GM12878 (cell line): ENCODE results near the gene SLTM. TPM values are rescaled to one million over a fixed set of nuclear protein-coding genes. Genes with fewer than 3 reads are reported as not detected.

ENCODE experiments used
- ATAC-seq: fragments of 200-7000 bp; cut with Tn5 transposase; 3 replicates; pipeline ENCODE4 v1.9.1; 2020; ENCODE audit warnings: mild to moderate bottlenecking, moderate library complexity
- BruUV-seq: library from RNA; stranded (reverse); fragments of 400-500 nt; replicated peaks from 2 replicates; lab custom pipeline; 2021; lab: Mats Ljungman, UMichigan
- CTCF ChIA-PET: fragments of 300-600 bp; sonication (Branson Sonifier 250); formaldehyde crosslinking; extraction: SDS; loops from one replicate; lab custom pipeline; 2021; ENCODE audit warnings: inconsistent platforms; lab: Yijun Ruan, JAX
- POLR2A ChIA-PET: fragments of 350-600 bp; formaldehyde crosslinking; extraction: SDS; loops from one replicate; lab custom pipeline; 2021; ENCODE audit warnings: inconsistent platforms; lab: Charles Lee
- RAD21 ChIA-PET: fragments of 300-600 bp; sonication (Branson Sonifier 250); formaldehyde crosslinking; loops from one replicate; lab custom pipeline; 2023; ENCODE audit warnings: antibody characterized with exemption; ENCODE audit not compliant: unreplicated experiment; lab: Charles Lee
- SMC1A ChIA-PET: fragments of 300-600 bp; sonication (Branson Sonifier 250); formaldehyde crosslinking; loops from one replicate; lab custom pipeline; 2023; ENCODE audit not compliant: unreplicated experiment, uncharacterized antibody; lab: Charles Lee
- DNase-seq: peaks from one replicate; pipeline ENCODE4 v3.0.0-alpha.2; 2011; ENCODE audit warnings: low read depth, low spot score
- FAIRE-seq: peaks from 3 replicates; lab custom pipeline; 2011; peaks lifted over from hg19 to GRCh38; lab: Jason Lieb, UNC
- H2AFZ ChIP-seq: 2 replicates; pipeline ENCODE4 v1.6.0; 2011; ENCODE audit warnings: low read depth, low read length, control low read depth; ENCODE audit not compliant: control insufficient read depth
- H3K27ac ChIP-seq: 2 replicates; pipeline ENCODE4 v1.5.1; 2011; ENCODE audit warnings: control low read depth; ENCODE audit not compliant: control insufficient read depth, insufficient read depth
- H3K27me3 ChIP-seq, 2 experiments: replicated peaks in 1 of 2; 2 replicates each; pipeline versions ENCODE4 v1.6.0 to v1.6.1; 2011; ENCODE audit warnings: low read length in 1 of 2; ENCODE audit not compliant: control insufficient read depth in 2 of 2, insufficient read depth in 2 of 2
- H3K36me3 ChIP-seq, 2 experiments: 2 replicates each; pipeline ENCODE4 v1.5.1; 2011; ENCODE audit warnings: low read length in 1 of 2; ENCODE audit not compliant: control insufficient read depth in 2 of 2, insufficient read depth in 2 of 2
- H3K4me1 ChIP-seq: 2 replicates; pipeline ENCODE4 v1.6.1; 2011; ENCODE audit warnings: mild to moderate bottlenecking, low read length, moderate library complexity, mixed read lengths; ENCODE audit not compliant: control insufficient read depth, insufficient read depth
- H3K4me2 ChIP-seq: 2 replicates; pipeline ENCODE4 v1.6.0; 2011; ENCODE audit warnings: control low read depth; ENCODE audit not compliant: control insufficient read depth, insufficient read depth
- H3K4me3 ChIP-seq: fragments of 200-600 bp; sonication (generic); 2 replicates; pipeline ENCODE4 v1.5.1; 2016
- H3K79me2 ChIP-seq: 2 replicates; pipeline ENCODE4 v1.6.0; 2011; ENCODE audit warnings: low read length; ENCODE audit not compliant: control insufficient read depth, insufficient read depth
- H3K9ac ChIP-seq: 2 replicates; pipeline ENCODE4 v1.8.0; 2011; ENCODE audit warnings: low read length, control low read depth, mixed read lengths; ENCODE audit not compliant: control insufficient read depth, insufficient read depth
- H3K9me3 ChIP-seq: replicated peaks from 3 replicates; pipeline ENCODE4 v1.5.1; 2011; ENCODE audit warnings: mild to moderate bottlenecking, low read length; ENCODE audit not compliant: control insufficient read depth, insufficient read depth
- H4K20me1 ChIP-seq: 2 replicates; pipeline ENCODE4 v1.6.0; 2011; ENCODE audit not compliant: control insufficient read depth, insufficient read depth
- CEBPB ChIP-seq, 2 experiments: fragments of 150-350 bp in 1 of 2; IDR thresholded peaks; 2 replicates each; pipeline ENCODE4 v1.6.1; 2012 to 2014; ENCODE audit warnings: low read depth in 2 of 2, low read length in 2 of 2, borderline replicate concordance in 1 of 2, inconsistent platforms in 1 of 2
- DPF2 ChIP-seq: fragments of 450-650 bp; IDR thresholded peaks from 2 replicates; pipeline ENCODE4 v1.6.1; 2017; ENCODE audit warnings: mild to moderate bottlenecking
- EZH2 ChIP-seq: IDR thresholded peaks from 2 replicates; pipeline ENCODE4 v1.6.1; 2012; ENCODE audit warnings: low read depth, mild to moderate bottlenecking, control low read depth, inconsistent platforms, low read length, borderline replicate concordance; ENCODE audit not compliant: control insufficient read depth
- HCFC1 ChIP-seq: fragments of 150-350 bp; IDR thresholded peaks from 2 replicates; pipeline ENCODE4 v1.6.1; 2014; ENCODE audit warnings: low read length
- KAT2A ChIP-seq: conservative IDR thresholded peaks from 2 replicates; pipeline ENCODE4 v1.6.1; 2011; ENCODE audit warnings: low read depth, low read length; ENCODE audit not compliant: control insufficient read depth
- PAX8 ChIP-seq: fragments of 450-650 bp; IDR thresholded peaks from 2 replicates; pipeline ENCODE4 v1.6.1; 2017; ENCODE audit warnings: mild to moderate bottlenecking, moderate library complexity
- POLR2AphosphoS2 ChIP-seq: IDR thresholded peaks from 2 replicates; pipeline ENCODE4 v1.6.1; 2011; ENCODE audit warnings: low read depth, mild to moderate bottlenecking, low read length, improper control_type of control experiment, moderate library complexity
- SMARCA5 ChIP-seq: fragments of 450-650 bp; IDR thresholded peaks from 2 replicates; pipeline ENCODE4 v1.6.1; 2017; ENCODE audit warnings: mild to moderate bottlenecking
- ZNF24 ChIP-seq: fragments of 450-650 bp; IDR thresholded peaks from 2 replicates; pipeline ENCODE4 v1.6.1; 2017; ENCODE audit warnings: antibody characterized with exemption, mild to moderate bottlenecking
- WGBS: methylation state at CpG from one replicate; pipeline ENCODE4 v1.1.6; 2016; ENCODE audit warnings: low lambda C conversion rate; ENCODE audit not compliant: insufficient replicate concordance, insufficient coverage; ENCODE audit errors: missing lambda C conversion rate; 5-methylcytosine and 5-hydroxymethylcytosine counted together
- in situ Hi-C: fragments of 300-500 bp; cut with MboI; formaldehyde crosslinking; loops from 9 replicates; pipeline ENCODE4 v1.14.3; 2018; ENCODE audit warnings: mixed read lengths
- intact Hi-C: fragments of 100-400 bp; cut with micrococcal nuclease; formaldehyde crosslinking; loops from one replicate; pipeline ENCODE4 v1.14.2; 2022; ENCODE audit not compliant: unreplicated experiment
- polyA plus RNA-seq, 11 experiments: library from polyadenylated mRNA; depleted of rRNA in 4 of 11; unstranded in 6 of 11; stranded (reverse) in 5 of 11; fragments of >200 nt; fragmentation: Nextera tagmentation in 4 of 11; fragmentation: Illumina TruSeq in 1 of 11; extraction: Ambion mirVana in 4 of 11; extraction: Trizol in 1 of 11; gene quantifications; 1 replicate in 1 of 11; 2 replicates in 10 of 11; pipeline versions ENCODE4 v1.2.1 to v1.2.3, GENCODE V29; 2011 to 2016; ENCODE audit warnings: inconsistent platforms in 2 of 11, missing spikeins in 2 of 11, low read depth in 1 of 11
- total RNA-seq, 4 experiments: library from RNA; depleted of rRNA in 3 of 4; stranded (reverse); fragments of >200 nt in 3 of 4; fragmentation: Illumina TruSeq in 1 of 4; extraction: Trizol in 1 of 4; gene quantifications; 2 replicates each; pipeline versions ENCODE4 v1.2.1 to v1.2.3, GENCODE V29; 2013 to 2021
- TF ChIP-seq, protein P1 (sequence below), 3 experiments: IDR thresholded peaks in 2 of 3; conservative IDR thresholded peaks in 1 of 3; 2 replicates each; pipeline ENCODE4 v1.5.1; 2011; ENCODE audit warnings: low read depth in 3 of 3, low read length in 3 of 3, mild to moderate bottlenecking in 3 of 3, control low read depth in 2 of 3, moderate library complexity in 2 of 3, inconsistent platforms in 1 of 3, mixed read lengths in 1 of 3; ENCODE audit not compliant: control insufficient read depth in 2 of 3, insufficient read depth in 1 of 3; ENCODE audit errors: extremely low read depth in 1 of 3
- TF ChIP-seq, protein P2 (sequence below): IDR thresholded peaks from 2 replicates; pipeline ENCODE4 v1.6.1; 2011; ENCODE audit warnings: borderline replicate concordance, low read depth, mild to moderate bottlenecking, moderate library complexity, low read length; ENCODE audit not compliant: insufficient read depth, poor library complexity, severe bottlenecking
- TF ChIP-seq, protein P3 (sequence below): fragments of 450-650 bp; IDR thresholded peaks from 2 replicates; pipeline ENCODE4 v1.6.1; 2018; ENCODE audit warnings: mild to moderate bottlenecking, low read depth, moderate library complexity; ENCODE audit not compliant: partially characterized antibody

Gene SLTM
- total and polyA plus RNA-seq, 10 of the 15 experiments (the other 5 are each of a cell fraction or from before 2014, with no cell fraction given) = 50.5 to 152 (median 90.9) TPM

DNA sequence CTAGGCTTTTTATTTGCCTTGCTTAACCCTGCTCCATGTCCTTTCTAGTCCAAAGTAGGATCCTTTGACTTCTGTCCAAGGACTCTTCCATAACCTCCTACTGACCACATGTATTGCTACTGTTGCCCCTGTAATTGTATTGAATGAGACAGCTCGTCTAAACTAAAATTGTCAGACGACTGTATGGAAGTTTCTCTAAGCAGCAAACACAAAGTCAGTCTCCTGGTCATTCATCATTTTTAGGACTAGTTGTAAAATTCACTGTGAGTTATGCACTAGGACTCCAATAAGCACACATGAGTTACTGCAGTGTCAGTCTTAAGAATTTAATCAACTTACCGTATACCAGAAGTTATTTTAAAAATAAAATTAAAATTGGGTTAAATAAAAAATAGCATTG is 32.8 kb downstream of the SLTM start:
- POLR2A ChIA-PET = no interaction called here
- CTCF ChIA-PET = no interaction called here
- H3K9ac ChIP-seq = no peak overlapping the region
- H3K36me3 ChIP-seq = peaks cover 5 to 15% of the 10 kb centered on the region in 2 experiments
- 96% methylated on average over 3 of the region's 3 CpGs for WGBS
- no peaks in the 10 kb centered on the region for H4K20me1 ChIP-seq
- H3K9me3 ChIP-seq = no peaks in the 10 kb centered on the region
- no peak overlapping the region for H3K4me3 ChIP-seq
- intact Hi-C loops = no loop called here
- FAIRE-seq (no peak), ATAC-seq (no peak), DNase-seq (no peak)
- no TSS peak for BruUV-seq
- no peaks in the 10 kb centered on the region for H3K79me2 ChIP-seq
- no peak overlapping the region for H2AFZ ChIP-seq
- H3K4me2 ChIP-seq = no peak overlapping the region
- SMC1A ChIA-PET = interaction anchor here (1.1 to 1.3 kb wide), 3 partner anchors 24 to 272 kb away, joined by 3 to 4 read pairs (median 3); no protein-coding TSS in a partner anchor
- RAD21 ChIA-PET = no interaction called here
- no peak overlapping the region for H3K27ac ChIP-seq
- peaks cover 3% of the 10 kb centered on the region; the same call in 1 of the 2 replicates for H3K4me1 ChIP-seq
- no peaks in the 10 kb centered on the region for H3K27me3 ChIP-seq
- in situ Hi-C loops = no loop called here
- no peak for TF ChIP-seq ZNF24
- no peak for TF ChIP-seq POLR2AphosphoS2
- TF ChIP-seq CEBPB (IDR thresholded peaks at IDR 0.05; ENCODE audit: borderline replicate concordance in 1 of 2, low read depth in 2 of 2, low read length in 2 of 2) = no peak
- TF ChIP-seq DPF2 = no peak
- TF ChIP-seq EZH2 = no peak
- no peak for TF ChIP-seq HCFC1
- TF ChIP-seq SMARCA5 = no peak
- TF ChIP-seq, protein P1, sequence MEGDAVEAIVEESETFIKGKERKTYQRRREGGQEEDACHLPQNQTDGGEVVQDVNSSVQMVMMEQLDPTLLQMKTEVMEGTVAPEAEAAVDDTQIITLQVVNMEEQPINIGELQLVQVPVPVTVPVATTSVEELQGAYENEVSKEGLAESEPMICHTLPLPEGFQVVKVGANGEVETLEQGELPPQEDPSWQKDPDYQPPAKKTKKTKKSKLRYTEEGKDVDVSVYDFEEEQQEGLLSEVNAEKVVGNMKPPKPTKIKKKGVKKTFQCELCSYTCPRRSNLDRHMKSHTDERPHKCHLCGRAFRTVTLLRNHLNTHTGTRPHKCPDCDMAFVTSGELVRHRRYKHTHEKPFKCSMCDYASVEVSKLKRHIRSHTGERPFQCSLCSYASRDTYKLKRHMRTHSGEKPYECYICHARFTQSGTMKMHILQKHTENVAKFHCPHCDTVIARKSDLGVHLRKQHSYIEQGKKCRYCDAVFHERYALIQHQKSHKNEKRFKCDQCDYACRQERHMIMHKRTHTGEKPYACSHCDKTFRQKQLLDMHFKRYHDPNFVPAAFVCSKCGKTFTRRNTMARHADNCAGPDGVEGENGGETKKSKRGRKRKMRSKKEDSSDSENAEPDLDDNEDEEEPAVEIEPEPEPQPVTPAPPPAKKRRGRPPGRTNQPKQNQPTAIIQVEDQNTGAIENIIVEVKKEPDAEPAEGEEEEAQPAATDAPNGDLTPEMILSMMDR (IDR thresholded peaks at IDR 0.05 in 2 of 3, conservative IDR thresholded peaks at IDR 0.05 in 1 of 3; ENCODE audit: control insufficient read depth in 2 of 3, extremely low read depth in 1 of 3, insufficient read depth in 1 of 3, low read depth in 3 of 3, low read length in 3 of 3) = no peak
- no peak for TF ChIP-seq KAT2A
- TF ChIP-seq, protein P2, sequence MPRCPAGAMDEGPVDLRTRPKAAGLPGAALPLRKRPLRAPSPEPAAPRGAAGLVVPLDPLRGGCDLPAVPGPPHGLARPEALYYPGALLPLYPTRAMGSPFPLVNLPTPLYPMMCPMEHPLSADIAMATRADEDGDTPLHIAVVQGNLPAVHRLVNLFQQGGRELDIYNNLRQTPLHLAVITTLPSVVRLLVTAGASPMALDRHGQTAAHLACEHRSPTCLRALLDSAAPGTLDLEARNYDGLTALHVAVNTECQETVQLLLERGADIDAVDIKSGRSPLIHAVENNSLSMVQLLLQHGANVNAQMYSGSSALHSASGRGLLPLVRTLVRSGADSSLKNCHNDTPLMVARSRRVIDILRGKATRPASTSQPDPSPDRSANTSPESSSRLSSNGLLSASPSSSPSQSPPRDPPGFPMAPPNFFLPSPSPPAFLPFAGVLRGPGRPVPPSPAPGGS = no peak
- TF ChIP-seq, protein P3, sequence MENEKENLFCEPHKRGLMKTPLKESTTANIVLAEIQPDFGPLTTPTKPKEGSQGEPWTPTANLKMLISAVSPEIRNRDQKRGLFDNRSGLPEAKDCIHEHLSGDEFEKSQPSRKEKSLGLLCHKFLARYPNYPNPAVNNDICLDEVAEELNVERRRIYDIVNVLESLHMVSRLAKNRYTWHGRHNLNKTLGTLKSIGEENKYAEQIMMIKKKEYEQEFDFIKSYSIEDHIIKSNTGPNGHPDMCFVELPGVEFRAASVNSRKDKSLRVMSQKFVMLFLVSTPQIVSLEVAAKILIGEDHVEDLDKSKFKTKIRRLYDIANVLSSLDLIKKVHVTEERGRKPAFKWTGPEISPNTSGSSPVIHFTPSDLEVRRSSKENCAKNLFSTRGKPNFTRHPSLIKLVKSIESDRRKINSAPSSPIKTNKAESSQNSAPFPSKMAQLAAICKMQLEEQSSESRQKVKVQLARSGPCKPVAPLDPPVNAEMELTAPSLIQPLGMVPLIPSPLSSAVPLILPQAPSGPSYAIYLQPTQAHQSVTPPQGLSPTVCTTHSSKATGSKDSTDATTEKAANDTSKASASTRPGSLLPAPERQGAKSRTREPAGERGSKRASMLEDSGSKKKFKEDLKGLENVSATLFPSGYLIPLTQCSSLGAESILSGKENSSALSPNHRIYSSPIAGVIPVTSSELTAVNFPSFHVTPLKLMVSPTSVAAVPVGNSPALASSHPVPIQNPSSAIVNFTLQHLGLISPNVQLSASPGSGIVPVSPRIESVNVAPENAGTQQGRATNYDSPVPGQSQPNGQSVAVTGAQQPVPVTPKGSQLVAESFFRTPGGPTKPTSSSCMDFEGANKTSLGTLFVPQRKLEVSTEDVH = no peak
- no peak for TF ChIP-seq PAX8
